Neural cell (in vitro differentiated cells): ENCODE measurements around the gene KCNH6. TPM values are rescaled to one million over a fixed set of nuclear protein-coding genes. Genes with fewer than 3 reads are reported as not detected.
A peak's percentile ranks its signal among the peaks of the same experiment; 100 is the strongest.

Experiments used
- H2AFZ ChIP-seq: fragments of 200-600, 300-800 bp; sonication (generic), shearing (Covaris generic); 2 replicates; pipeline ENCODE4 v1.6.0; 2014; ENCODE audit warnings: low read depth, mild to moderate bottlenecking, antibody characterized with exemption, low read length, moderate library complexity
- H3F3A ChIP-seq: fragments of 200-600 bp; shearing (Covaris generic); 2 replicates; pipeline ENCODE4 v1.6.1; 2016; ENCODE audit warnings: mild to moderate bottlenecking, moderate library complexity, mixed read lengths, antibody characterized with exemption, low read length; ENCODE audit not compliant: insufficient read depth, poor library complexity, severe bottlenecking
- H3K27ac ChIP-seq: fragments of 200-600, 300-800 bp; sonication (generic), shearing (Covaris generic); 2 replicates; pipeline ENCODE4 v1.5.1; 2014; ENCODE audit warnings: mild to moderate bottlenecking, low read length, moderate library complexity
- H3K27me3 ChIP-seq: fragments of 300-800, 200-600 bp; sonication (generic), shearing (Covaris generic); 2 replicates; pipeline ENCODE4 v1.6.0; 2014; ENCODE audit warnings: mild to moderate bottlenecking, low read depth, low read length, moderate library complexity; ENCODE audit not compliant: insufficient read depth
- H3K36me3 ChIP-seq: fragments of 300-800, 200-600 bp; sonication (generic), shearing (Covaris generic); 2 replicates; pipeline ENCODE4 v1.5.1; 2014; ENCODE audit warnings: mild to moderate bottlenecking, antibody characterized with exemption, low read length, moderate library complexity; ENCODE audit not compliant: insufficient read depth
- H3K4me2 ChIP-seq: fragments of 300-800, 200-600 bp; sonication (generic), shearing (Covaris generic); 2 replicates; pipeline ENCODE4 v1.6.0; 2014; ENCODE audit warnings: mild to moderate bottlenecking, low read length
- H3K4me3 ChIP-seq: fragments of 300-800, 200-600 bp; sonication (generic), shearing (Covaris generic); 2 replicates; pipeline ENCODE4 v1.5.1; 2014; ENCODE audit warnings: mild to moderate bottlenecking, low read length, moderate library complexity
- H3K79me2 ChIP-seq: fragments of 200-600 bp; shearing (Covaris generic); replicated peaks from 2 replicates; pipeline ENCODE4 v1.6.0; 2014; ENCODE audit warnings: mild to moderate bottlenecking, low read length, moderate library complexity; ENCODE audit not compliant: insufficient read depth
- H3K9ac ChIP-seq: fragments of 300-800, 200-600 bp; sonication (generic), shearing (Covaris generic); 2 replicates; pipeline ENCODE4 v1.6.1; 2016; ENCODE audit warnings: mild to moderate bottlenecking, low read length, mixed read lengths
- H3K9me2 ChIP-seq: fragments of 200-600 bp; shearing (Covaris generic); 2 replicates; pipeline ENCODE4 v1.6.1; 2016; ENCODE audit warnings: mild to moderate bottlenecking, low read length, mixed read lengths; ENCODE audit not compliant: insufficient read depth
- H3K9me3 ChIP-seq: fragments of 200-600, 300-800 bp; sonication (generic), shearing (Covaris generic); 2 replicates; pipeline ENCODE4 v1.6.1; 2016; ENCODE audit warnings: mild to moderate bottlenecking, mixed run types, low read length, moderate library complexity, mixed read lengths
- H4K20me1 ChIP-seq: fragments of 200-600 bp; shearing (Covaris generic); 2 replicates; pipeline ENCODE4 v1.6.1; 2016; ENCODE audit warnings: mild to moderate bottlenecking, mixed run types; ENCODE audit not compliant: insufficient read depth
- CTCF ChIP-seq: fragments of 450-650 bp; IDR thresholded peaks from 2 replicates; pipeline ENCODE4 v1.5.1; 2014; ENCODE audit warnings: antibody characterized with exemption, mild to moderate bottlenecking, moderate library complexity; ENCODE audit not compliant: poor library complexity, severe bottlenecking
- EP300 ChIP-seq: fragments of 450-650 bp; conservative IDR thresholded peaks from 2 replicates; pipeline ENCODE4 v1.6.1; 2014; ENCODE audit warnings: antibody characterized with exemption, mild to moderate bottlenecking, moderate library complexity; ENCODE audit not compliant: poor library complexity, severe bottlenecking
- EZH2 ChIP-seq: fragments of 200-600, 300-800 bp; shearing (Covaris generic), sonication (generic); IDR thresholded peaks from 2 replicates; pipeline ENCODE4 v1.6.1; 2014; ENCODE audit warnings: antibody characterized with exemption, low read length, borderline replicate concordance, mild to moderate bottlenecking; ENCODE audit not compliant: insufficient read depth, poor library complexity, severe bottlenecking
- MXI1 ChIP-seq: fragments of 450-650 bp; conservative IDR thresholded peaks from 2 replicates; pipeline ENCODE4 v1.6.1; 2014; ENCODE audit warnings: antibody characterized with exemption, mild to moderate bottlenecking; ENCODE audit not compliant: poor library complexity, severe bottlenecking
- POLR2AphosphoS5 ChIP-seq: IDR thresholded peaks from 2 replicates; pipeline ENCODE4 v1.6.1; 2012
- RAD21 ChIP-seq: fragments of 450-650 bp; conservative IDR thresholded peaks from 2 replicates; pipeline ENCODE4 v1.6.1; 2014; ENCODE audit warnings: antibody characterized with exemption, mild to moderate bottlenecking, moderate library complexity
- REST ChIP-seq: IDR thresholded peaks from 2 replicates; pipeline ENCODE4 v1.6.1; 2012; ENCODE audit warnings: borderline replicate concordance
- SMC3 ChIP-seq: fragments of 450-650 bp; conservative IDR thresholded peaks from 2 replicates; pipeline ENCODE4 v1.6.1; 2014; ENCODE audit warnings: antibody characterized with exemption, mild to moderate bottlenecking, moderate library complexity; ENCODE audit not compliant: poor library complexity
- TAF1 ChIP-seq: IDR thresholded peaks from 2 replicates; pipeline ENCODE4 v1.6.1; 2012; ENCODE audit warnings: low read depth
- polyA plus RNA-seq: library from polyadenylated mRNA; depleted of rRNA; stranded (reverse); fragments of >200 nt; gene quantifications from 2 replicates; pipeline ENCODE4 v1.2.3, GENCODE V29; 2014

The KCNH6 gene
- polyA plus RNA-seq, 1 donor from 2014 or later: not detected

GRCh38 chr17:63549289-63549945 is 26.3 kb downstream of the KCNH6 start:
- peak overlapping the region; percentile 68 for H3K27ac ChIP-seq
- TF ChIP-seq RAD21 (no peak), POLR2AphosphoS5 (no peak), EP300 (no peak), REST (no peak), SMC3 (no peak), EZH2 (no peak), MXI1 (no peak)
- no peaks in the 10 kb centered on the region for H3K36me3 ChIP-seq
- no peaks in the 10 kb centered on the region for H3K9me2 ChIP-seq
- peak overlapping the region; percentile 71 for H3K9ac ChIP-seq
- no peaks in the 10 kb centered on the region for H3K27me3 ChIP-seq
- peak overlapping the region; percentile 95 for H2AFZ ChIP-seq
- H3K9me3 ChIP-seq: no peaks in the 10 kb centered on the region
- peak overlapping the region; percentile 93 for H3K4me3 ChIP-seq
- peaks cover 31% of the 10 kb centered on the region for H3K79me2 ChIP-seq
- H3K4me2 ChIP-seq: peak overlapping the region; percentile 70
- H3F3A ChIP-seq: no peaks in the 10 kb centered on the region
- H4K20me1 ChIP-seq: peaks cover 3% of the 10 kb centered on the region

GRCh38 chr17:63549946-63550816 is 27.0 kb downstream of the KCNH6 start, which contains the start of gene DCAF7:
Gene DCAF7, plus strand, starts transcription at chr17:63550477. Its CDS starts 201 bp downstream, at chr17:63550678.
- Histone ChIP-seq H3K27ac (peak within 1 kb of the TSS; percentile 89), H3K36me3 (no peaks in the 10 kb centered on the region), H4K20me1 (peaks cover 3% of the 10 kb centered on the region), H3K4me2 (peak within 1 kb of the TSS; percentile 97), H3K79me2 (peaks cover 38% of the 10 kb centered on the region), H3K27me3 (no peaks in the 10 kb centered on the region), H3F3A (no peaks in the 10 kb centered on the region), H3K4me3 (peak within 1 kb of the TSS; percentile 93), H3K9me2 (no peaks in the 10 kb centered on the region), H3K9ac (peak within 1 kb of the TSS; percentile 90), H3K9me3 (no peaks in the 10 kb centered on the region), H2AFZ (peak within 1 kb of the TSS; percentile 95)
- peak; percentile 47 for TF ChIP-seq MXI1
- peak; percentile 42 for TF ChIP-seq TAF1
- peak; percentile 21 for TF ChIP-seq CTCF
- TF ChIP-seq RAD21: no peak
- peak; percentile 91 for TF ChIP-seq POLR2AphosphoS5
- no peak for TF ChIP-seq EZH2
- no peak for TF ChIP-seq REST
